Prostate gland (tissue), 2 donors: ENCODE measurements around the gene OSR1. TPM values are rescaled to one million over a fixed set of nuclear protein-coding genes. Genes with fewer than 3 reads are reported as not detected.
A peak's percentile ranks its signal among the peaks of the same experiment; 100 is the strongest.

ENCODE experiments used
- DNase-seq: peaks from one replicate; pipeline ENCODE4 v3.0.0-alpha.2; 2019; ENCODE audit warnings: low spot score
- H3K27ac ChIP-seq, 2 donors: fragments of 200-600 bp; sonication (generic); 2 replicates each; pipeline ENCODE4 v1.5.1; 2017 to 2019
- H3K27me3 ChIP-seq: fragments of 200-600 bp; sonication (generic); replicated peaks from 2 replicates; pipeline ENCODE4 v1.5.1; 2019; ENCODE audit not compliant: insufficient read depth
- H3K36me3 ChIP-seq, 2 donors: fragments of 200-600 bp; sonication (generic); 1 replicate in 1 of 2; 2 replicates in 1 of 2; pipeline versions ENCODE4 v1.5.1 to v1.8.1; 2017 to 2019
- H3K4me1 ChIP-seq: fragments of 200-600 bp; sonication (generic); replicated peaks from 2 replicates; pipeline ENCODE4 v1.5.1; 2019
- H3K4me3 ChIP-seq, 2 donors: fragments of 200-600 bp; sonication (generic); 2 replicates each; pipeline ENCODE4 v1.5.1; 2017 to 2019
- H3K9me3 ChIP-seq: fragments of 200-600 bp; sonication (generic); 2 replicates; pipeline ENCODE4 v1.5.1; 2017
- CTCF ChIP-seq, 4 experiments: fragments of 200-600 bp in 2 of 4; fragments of 450-650 bp in 2 of 4; sonication (generic) in 2 of 4; IDR thresholded peaks; 1 replicate in 3 of 4; 2 replicates in 1 of 4; pipeline ENCODE4 v1.5.1; 2016 to 2019; ENCODE audit warnings: antibody characterized with exemption in 4 of 4, mild to moderate bottlenecking in 2 of 4, moderate library complexity in 2 of 4
- POLR2A ChIP-seq: fragments of 450-650 bp; IDR thresholded peaks from one replicate; pipeline ENCODE4 v1.6.1; 2016; ENCODE audit warnings: antibody characterized with exemption, mild to moderate bottlenecking
- POLR2AphosphoS5 ChIP-seq: sonication (generic); formaldehyde crosslinking; IDR thresholded peaks from one replicate; pipeline ENCODE4 v1.6.1; 2017; ENCODE audit warnings: antibody characterized with exemption
- WGBS: methylation state at CpG from one replicate; pipeline ENCODE4 v1.1.5; 2018; 5-methylcytosine and 5-hydroxymethylcytosine counted together
- intact Hi-C: fragments of 100-400 bp; cut with DNase I; formaldehyde crosslinking; loops from one replicate; pipeline ENCODE4 v1.14.2; 2022
- total RNA-seq, 2 donors: library from RNA; depleted of rRNA; stranded (reverse); fragments of >200 nt; gene quantifications; one replicate each; pipeline ENCODE4 v1.1.0, GENCODE V29; 2016

OSR1 gene
- total RNA-seq, 2 donors from 2014 or later: 9.3 to 47.9 TPM

- H3K4me3 ChIP-seq: no peak overlapping the region
Observed at GRCh38 chr2:19350678-19351401, 7.6 kb downstream of the OSR1 start.

GRCh38 chr2:19349911-19350677, 8.3 kb downstream of the OSR1 start:
- Histone ChIP-seq H3K36me3 (no peaks in the 10 kb centered on the region), H3K4me1 (no peaks in the 10 kb centered on the region), H3K9me3 (no peaks in the 10 kb centered on the region), H3K27ac (no peak overlapping the region), H3K27me3 (peaks cover 1% of the 10 kb centered on the region), H3K4me3 (no peak overlapping the region)
- 73% methylated on average over 46 of the region's 47 CpGs for WGBS
- intact Hi-C loops: no loop called here
- DNase-seq: no peak
- TF ChIP-seq CTCF (IDR thresholded peaks at IDR 0.05) (peak in 3 of 4 experiments; percentile 28 to 52 (median 29)), POLR2AphosphoS5 (no peak), POLR2A (no peak)

More at GRCh38 chr2:19350678-19351401, 7.6 kb downstream of the OSR1 start:
- no peaks in the 10 kb centered on the region for H3K4me1 ChIP-seq
- no peak for TF ChIP-seq CTCF (IDR thresholded peaks at IDR 0.05)
- no peak for TF ChIP-seq POLR2A
- no peak for TF ChIP-seq POLR2AphosphoS5
- no peak for DNase-seq
- 78% methylated on average over 30 of the region's 30 CpGs for WGBS
- peaks cover 2% of the 10 kb centered on the region for H3K27me3 ChIP-seq
- H3K27ac ChIP-seq: no peak overlapping the region
- intact Hi-C loops: no loop called here
- no peaks in the 10 kb centered on the region for H3K36me3 ChIP-seq
- no peaks in the 10 kb centered on the region for H3K9me3 ChIP-seq

- Histone ChIP-seq H3K4me3 (no peak overlapping the region), H3K27ac (peak overlapping the region; percentile 84 to 95), H3K36me3 (no peaks in the 10 kb centered on the region), H3K9me3 (no peaks in the 10 kb centered on the region), H3K4me1 (no peaks in the 10 kb centered on the region), H3K27me3 (peaks cover 1% of the 10 kb centered on the region)
- DNase-seq: no peak
- TF ChIP-seq POLR2A (no peak), CTCF (IDR thresholded peaks at IDR 0.05) (no peak), POLR2AphosphoS5 (no peak)
- WGBS: 83% methylated on average over 8 of the region's 8 CpGs
- intact Hi-C loops: no loop called here
Observed at GRCh38 chr2:19348692-19349091, 9.7 kb downstream of the OSR1 start.

- 2% methylated on average over 67 of the region's 76 CpGs for WGBS
- no peaks in the 10 kb centered on the region for H3K36me3 ChIP-seq
- no peaks in the 10 kb centered on the region for H3K4me1 ChIP-seq
- H3K27ac ChIP-seq: peak overlapping the region; percentile 84 to 95
- H3K27me3 ChIP-seq: peaks cover 1% of the 10 kb centered on the region
- H3K4me3 ChIP-seq: peak overlapping the region; percentile 60 to 75
- TF ChIP-seq CTCF (IDR thresholded peaks at IDR 0.05) (peak in 2 of 4 experiments; percentile 39 to 45), POLR2A (peak; percentile 98), POLR2AphosphoS5 (peak; percentile 98)
- DNase-seq: peak; percentile 92
- intact Hi-C loops: no loop called here
- H3K9me3 ChIP-seq: no peaks in the 10 kb centered on the region
Observed at GRCh38 chr2:19347619-19348562, 10.5 kb downstream of the OSR1 start.
